Activated CD4-positive, alpha-beta T cell treated with anti-CD3 and anti-CD28 coated beads for 48 hours (primary cell): ENCODE data around the gene CDC42EP5.

Experiments
- DNase-seq: peaks from one replicate; pipeline ENCODE4 v3.0.0-alpha.2; 2020

CDC42EP5 gene

GRCh38 chr19:54424201-54424600 lies 48.9 kb downstream of the CDC42EP5 start:
- no peak for DNase-seq

- DNase-seq = no peak
These were observed 51.0 kb downstream of the CDC42EP5 start for GRCh38 chr19:54422136-54422535.

DNA sequence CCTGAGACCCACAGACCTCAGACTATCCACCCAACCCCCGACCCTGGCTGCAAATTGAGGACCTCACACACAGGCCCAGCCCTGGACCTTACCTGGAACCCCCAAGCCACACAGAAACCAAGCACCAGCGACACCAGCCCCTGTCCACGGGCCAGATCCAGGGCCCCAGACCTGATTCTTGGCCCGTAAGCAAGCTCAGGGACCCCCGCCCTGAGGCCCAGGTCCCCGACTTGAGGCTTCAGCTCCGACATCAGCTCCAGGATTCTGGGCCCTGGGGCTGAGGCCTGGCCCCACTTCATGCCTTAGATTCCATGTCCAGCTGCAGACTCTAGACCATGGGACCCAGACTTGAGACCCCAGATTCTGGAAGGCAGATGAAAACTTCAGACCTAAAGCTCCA lies 51.6 kb downstream of the CDC42EP5 start:
- DNase-seq = no peak

DNA sequence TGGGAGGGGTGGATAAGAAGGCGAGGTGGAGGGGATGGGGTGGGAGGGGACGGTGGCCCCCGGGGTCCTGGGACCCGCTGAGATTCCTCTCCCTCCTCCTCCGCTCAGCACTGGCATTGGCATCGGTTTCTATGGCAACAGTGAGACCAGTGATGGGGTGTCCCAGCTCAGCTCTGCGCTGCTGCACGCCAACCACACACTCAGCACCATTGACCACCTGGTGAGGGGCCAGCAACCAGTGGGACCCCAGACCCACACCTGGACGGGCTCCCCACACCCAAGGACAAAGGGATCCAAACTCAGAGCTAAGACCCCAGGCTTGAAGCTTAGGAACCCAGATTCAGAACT lies 52.0 kb downstream of the CDC42EP5 start:
- DNase-seq = no peak

DNA sequence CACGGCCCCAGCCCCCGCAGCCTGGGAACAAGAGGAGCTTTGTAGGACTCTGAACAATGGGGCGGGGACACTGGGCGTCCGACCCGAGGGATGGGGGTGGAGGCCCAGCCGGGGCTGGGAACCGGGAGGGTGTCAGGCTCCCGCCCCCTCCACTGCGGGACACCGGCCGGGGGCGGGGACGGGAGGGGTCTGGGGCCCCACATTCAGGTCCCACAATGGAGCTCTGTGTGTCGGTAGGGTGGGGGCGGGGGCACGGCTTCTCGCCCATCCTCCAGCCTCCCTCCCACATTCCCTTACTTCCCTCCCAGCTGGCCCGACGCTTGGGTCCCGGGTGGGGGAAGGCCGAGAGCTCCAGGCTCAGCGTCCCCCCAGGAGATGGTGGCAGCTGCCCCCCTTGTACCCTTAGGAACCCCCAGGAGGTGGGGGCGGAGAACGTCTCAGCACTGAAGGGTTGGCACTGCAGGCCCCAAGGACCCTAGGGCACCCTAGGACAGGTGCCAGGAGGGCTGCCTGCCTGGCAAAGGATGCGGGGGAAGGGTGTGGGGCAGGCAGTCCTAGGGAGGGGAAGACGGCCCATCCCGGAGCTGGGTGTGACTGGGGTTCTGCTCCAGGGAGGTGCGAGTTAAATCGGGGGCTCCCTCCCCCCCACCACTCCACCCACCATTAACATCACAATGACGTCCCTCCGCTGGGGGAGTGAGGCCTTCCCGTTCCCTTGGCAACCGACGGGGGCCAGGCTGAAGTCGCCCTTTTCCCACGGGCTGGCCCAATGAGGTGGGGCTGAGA lies 52.5 kb downstream of the CDC42EP5 start:
- no peak for DNase-seq

GRCh38 chr19:54420068-54420382 lies 53.1 kb downstream of the CDC42EP5 start:
- no peak for DNase-seq

DNA sequence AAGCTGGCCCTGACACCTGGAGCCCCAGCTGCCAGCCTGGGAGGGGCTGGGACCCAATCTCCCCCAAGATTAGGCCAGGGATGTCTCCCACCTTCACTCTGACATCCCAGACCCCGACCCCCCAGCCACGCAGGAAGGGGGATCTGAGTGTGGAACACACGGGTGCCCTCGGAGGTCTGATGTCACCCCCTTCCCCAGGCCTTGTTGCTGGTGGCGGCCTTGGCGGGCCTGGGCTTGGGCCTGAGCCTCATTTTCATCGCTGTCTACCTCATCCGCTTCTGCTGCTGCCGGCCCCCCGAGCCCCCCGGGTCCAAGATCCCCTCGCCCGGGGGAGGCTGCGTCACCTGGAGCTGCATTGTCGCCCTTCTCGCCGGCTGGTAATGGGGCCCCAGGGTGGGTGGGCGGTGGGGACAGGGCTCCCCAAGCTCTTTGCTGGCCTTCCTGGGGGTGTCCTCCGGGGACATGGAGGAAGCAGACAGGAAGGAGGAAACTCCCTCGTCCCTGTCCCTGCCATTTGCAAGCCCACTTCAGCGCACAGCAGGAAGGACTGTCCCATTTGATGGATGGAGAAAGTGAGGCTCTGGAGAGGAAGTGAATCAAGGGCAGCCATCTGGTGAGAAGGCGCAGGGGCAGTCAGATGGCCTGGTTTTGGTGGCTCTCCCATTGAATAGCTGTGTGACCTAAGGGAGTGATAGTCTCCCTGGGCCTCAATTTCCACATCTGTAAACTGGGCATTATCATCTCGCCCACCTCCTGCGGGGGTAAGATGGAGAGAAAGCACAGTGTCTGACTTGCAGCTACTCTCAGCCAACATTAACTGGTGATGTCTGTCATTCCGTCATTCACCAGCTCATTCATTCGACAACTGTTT lies 53.9 kb downstream of the CDC42EP5 start:
- no peak for DNase-seq

GRCh38 chr19:54418030-54418929 lies 54.8 kb downstream of the CDC42EP5 start:
- no peak for DNase-seq

DNA sequence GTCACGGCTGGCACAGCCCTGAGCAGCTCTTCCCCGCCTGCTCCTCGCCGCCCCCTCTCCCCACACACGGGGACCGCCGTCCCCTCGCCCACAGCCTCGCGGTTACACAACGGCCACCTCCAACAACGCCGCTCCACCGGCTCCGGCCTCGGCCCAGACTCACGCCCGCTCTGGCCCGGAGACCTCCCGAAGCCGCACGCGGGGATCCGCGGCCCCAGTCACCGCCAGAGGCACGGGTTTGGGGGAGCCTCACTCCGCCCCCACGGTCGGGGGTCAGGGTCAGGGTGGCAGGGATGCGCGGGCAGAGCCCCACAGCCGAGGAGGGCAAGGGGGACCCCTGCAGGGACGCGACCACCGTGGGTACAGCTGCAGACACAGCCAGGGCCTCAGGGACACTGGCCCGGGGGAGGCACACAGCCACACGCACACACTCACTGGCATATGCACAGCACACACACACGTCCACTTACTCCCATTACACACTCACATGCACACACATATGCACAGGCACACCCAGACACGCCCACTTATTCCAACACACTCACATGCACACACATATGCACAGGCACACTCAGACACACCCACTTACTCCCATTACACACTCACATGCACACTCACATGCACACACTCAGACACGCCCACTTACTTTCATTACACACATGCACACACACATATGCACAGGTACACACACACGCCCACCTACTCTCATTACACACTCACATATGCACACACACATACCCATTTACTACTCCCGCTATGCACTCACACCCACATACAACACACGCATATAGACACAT lies 56.2 kb downstream of the CDC42EP5 start:
- no peak for DNase-seq

- DNase-seq = no peak
These were observed 57.0 kb downstream of the CDC42EP5 start for GRCh38 chr19:54415901-54416673.

- peak; percentile 61 for DNase-seq
These were observed 57.7 kb downstream of the CDC42EP5 start, which contains the start of gene TTYH1 for GRCh38 chr19:54415208-54415900. Gene TTYH1, plus strand, starts transcription at chr19:54415464. Its CDS starts 89 bp downstream, at chr19:54415553.
